ENCODE measurements around the gene IQGAP3.

GRCh38 chr1:156594190-156594589, 21.8 kb upstream of the IQGAP3 start:
- TF ChIP-seq CTCF (IDR thresholded peaks at IDR 0.05) (no peak), POLR2A (IDR thresholded peaks at IDR 0.05) (no peak), POLR2AphosphoS5 (IDR thresholded peaks at IDR 0.05) (no peak), EP300 (IDR thresholded peaks at IDR 0.05) (no peak)

All from sigmoid colon (tissue), 4 donors.